Glomerular visceral epithelial cell (primary cell): Measurements from ENCODE around the gene C1QTNF9.
"Not testable (repeated sequence)": the region's sequence is repeated elsewhere in the genome, so short reads cannot be mapped to it uniquely, and the experiment has no call there.

ENCODE experiments used
- DNase-seq: peaks from one replicate; pipeline ENCODE4 v3.0.0-alpha.2; 2016; ENCODE audit errors: extremely low spot score

The C1QTNF9 gene

DNA sequence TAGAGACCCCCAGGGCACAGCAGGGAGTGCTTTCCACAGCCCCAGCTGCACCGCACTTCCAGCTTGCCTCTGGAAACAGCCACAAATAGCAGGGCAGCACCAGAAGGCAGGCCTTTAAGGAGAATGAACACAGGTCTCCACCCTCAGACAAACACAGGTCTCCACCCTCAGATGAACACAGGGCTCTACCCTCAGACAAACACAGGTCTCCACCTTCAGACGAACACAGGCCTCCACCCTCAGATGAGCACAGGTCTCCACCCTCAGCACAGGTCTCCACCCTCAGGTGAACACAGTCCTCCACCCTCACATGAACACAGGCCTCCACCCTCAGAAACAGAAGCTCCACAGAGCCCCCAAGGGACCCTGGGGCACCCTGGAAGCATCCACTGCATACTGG, 51.7 kb downstream of the C1QTNF9 start:
- no peak for DNase-seq

GRCh38 chr13:24361852-24362366, 52.5 kb downstream of the C1QTNF9 start:
- DNase-seq = no peak

GRCh38 chr13:24362435-24362952, 53.1 kb downstream of the C1QTNF9 start:
- no peak for DNase-seq

DNA sequence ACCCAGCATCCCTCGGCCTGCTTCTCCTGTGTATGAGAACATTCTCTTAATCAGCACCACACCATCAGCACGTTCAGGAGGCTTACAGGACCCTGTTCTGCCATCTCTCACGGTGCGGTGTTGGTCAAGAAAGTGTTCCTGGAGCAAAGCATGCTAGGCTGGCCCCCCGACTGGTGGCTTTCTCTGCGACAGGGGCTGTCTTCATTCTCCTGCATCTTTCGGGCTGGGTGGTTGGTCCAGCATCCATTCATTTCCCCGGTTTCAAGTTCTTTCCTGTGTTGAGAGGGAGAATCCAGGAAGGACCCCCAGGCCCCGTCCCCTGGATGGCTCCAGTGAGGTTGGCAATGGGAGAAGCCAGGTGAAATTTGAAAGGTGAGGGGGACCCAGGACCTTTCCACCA, 55.8 kb downstream of the C1QTNF9 start:
- no peak for DNase-seq

DNA sequence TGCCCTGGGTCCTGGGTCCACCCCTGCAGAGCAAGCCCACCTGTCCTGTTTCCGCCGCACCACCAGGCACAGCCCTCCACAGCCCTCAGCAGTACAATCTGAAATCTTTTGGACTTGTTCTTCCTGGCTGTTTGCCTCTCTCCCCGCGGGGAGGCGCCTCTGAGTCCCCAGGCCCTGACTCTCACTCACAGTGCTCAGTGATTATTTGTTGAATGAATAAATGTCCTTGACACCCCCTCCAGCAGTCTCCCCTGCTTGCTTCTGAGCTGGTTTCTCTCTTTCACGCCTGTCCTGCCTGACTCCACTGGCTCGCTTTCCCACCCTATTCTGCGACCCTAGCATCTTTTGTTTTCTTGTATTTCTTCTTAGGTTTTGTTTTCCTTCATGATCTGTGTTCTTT, 56.9 kb downstream of the C1QTNF9 start:
- not testable (repeated sequence) for DNase-seq

DNA sequence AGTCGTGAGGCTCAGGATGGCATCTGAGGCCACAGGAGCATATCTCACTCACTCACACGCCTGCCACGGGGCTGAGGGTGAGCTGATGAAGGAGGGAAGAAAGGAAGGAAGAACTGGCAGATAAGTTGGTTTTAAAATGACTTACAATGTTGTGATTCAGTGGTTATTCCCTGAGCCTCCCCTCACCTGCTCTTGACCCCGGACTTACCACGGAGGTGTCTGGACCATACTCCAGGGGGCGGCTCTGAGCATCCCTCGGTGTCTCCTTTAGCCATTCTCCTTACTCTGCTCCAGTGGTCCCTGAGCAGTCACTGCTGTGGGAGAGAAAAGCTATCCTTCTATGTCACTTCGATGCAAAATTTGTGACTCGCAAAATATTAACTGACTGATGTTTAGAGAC, 61.9 kb downstream of the C1QTNF9 start:
- not testable (repeated sequence) for DNase-seq
